Subcutaneous abdominal adipose tissue (tissue), 5 donors: Measurements from ENCODE around the gene GPATCH1.

Experiments
- H3K27ac ChIP-seq: one replicate; pipeline ENCODE4 v1.7.0; 2013; ENCODE audit warnings: low read depth, mild to moderate bottlenecking, inconsistent platforms, low read length, moderate library complexity
- H3K27me3 ChIP-seq, 5 donors: one replicate each; pipeline ENCODE4 v1.7.0; 2013; ENCODE audit warnings: low read length in 5 of 5, inconsistent platforms in 1 of 5; ENCODE audit not compliant: control insufficient read depth in 5 of 5, insufficient read depth in 4 of 5
- H3K36me3 ChIP-seq, 5 donors: one replicate each; pipeline ENCODE4 v1.7.0; 2013; ENCODE audit warnings: low read length in 5 of 5; ENCODE audit not compliant: control insufficient read depth in 5 of 5, insufficient read depth in 5 of 5
- H3K4me1 ChIP-seq, 5 donors: one replicate each; pipeline ENCODE4 v1.7.0; 2013; ENCODE audit warnings: low read length in 5 of 5, mild to moderate bottlenecking in 3 of 5, moderate library complexity in 1 of 5; ENCODE audit not compliant: control insufficient read depth in 5 of 5, insufficient read depth in 5 of 5
- H3K4me3 ChIP-seq, 5 donors: one replicate each; pipeline ENCODE4 v1.7.0; 2013; ENCODE audit warnings: low read length in 5 of 5, low read depth in 1 of 5
- H3K9ac ChIP-seq, 5 donors: one replicate each; pipeline ENCODE4 v1.7.0; 2013; ENCODE audit warnings: low read length in 5 of 5, mild to moderate bottlenecking in 4 of 5, moderate library complexity in 3 of 5
- H3K9me3 ChIP-seq, 5 donors: one replicate each; pipeline ENCODE4 v1.7.0; 2013; ENCODE audit warnings: low read length in 5 of 5; ENCODE audit not compliant: control insufficient read depth in 5 of 5
- donor health status: healthy.
- donor health status: healthy.
- donor health status: healthy.
- donor health status: healthy.
- donor health status: healthy.

Gene GPATCH1

DNA sequence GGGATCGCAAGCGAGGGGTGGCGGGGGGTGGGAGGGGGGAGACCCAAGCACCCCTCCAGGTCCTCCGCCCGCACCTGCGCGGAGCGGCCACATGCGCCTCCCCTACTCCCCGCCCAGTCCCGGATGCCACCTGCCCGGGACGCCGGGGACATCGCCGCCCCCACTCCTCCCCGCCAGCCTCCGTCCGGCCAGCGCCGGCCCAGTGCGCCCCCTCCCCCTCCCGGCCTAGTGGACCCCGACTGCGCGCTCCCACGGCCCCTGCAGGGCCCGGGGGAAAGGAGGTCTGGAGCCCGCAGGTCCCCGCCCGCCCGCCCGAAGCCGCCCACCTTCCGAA is 16.6 kb upstream of the GPATCH1 start:
- Histone ChIP-seq H3K9ac (no peak overlapping the region), H3K27me3 (peaks cover 3 to 13% (median 12%) of the 10 kb centered on the region in 5 donors), H3K4me1 (peaks cover 0 to 15% (median 11%) of the 10 kb centered on the region in 5 donors), H3K9me3 (no peaks in the 10 kb centered on the region), H3K36me3 (no peaks in the 10 kb centered on the region), H3K4me3 (peak overlapping the region in 3 of 5 donors; percentile 36 to 47 (median 42)), H3K27ac (no peak overlapping the region)

DNA sequence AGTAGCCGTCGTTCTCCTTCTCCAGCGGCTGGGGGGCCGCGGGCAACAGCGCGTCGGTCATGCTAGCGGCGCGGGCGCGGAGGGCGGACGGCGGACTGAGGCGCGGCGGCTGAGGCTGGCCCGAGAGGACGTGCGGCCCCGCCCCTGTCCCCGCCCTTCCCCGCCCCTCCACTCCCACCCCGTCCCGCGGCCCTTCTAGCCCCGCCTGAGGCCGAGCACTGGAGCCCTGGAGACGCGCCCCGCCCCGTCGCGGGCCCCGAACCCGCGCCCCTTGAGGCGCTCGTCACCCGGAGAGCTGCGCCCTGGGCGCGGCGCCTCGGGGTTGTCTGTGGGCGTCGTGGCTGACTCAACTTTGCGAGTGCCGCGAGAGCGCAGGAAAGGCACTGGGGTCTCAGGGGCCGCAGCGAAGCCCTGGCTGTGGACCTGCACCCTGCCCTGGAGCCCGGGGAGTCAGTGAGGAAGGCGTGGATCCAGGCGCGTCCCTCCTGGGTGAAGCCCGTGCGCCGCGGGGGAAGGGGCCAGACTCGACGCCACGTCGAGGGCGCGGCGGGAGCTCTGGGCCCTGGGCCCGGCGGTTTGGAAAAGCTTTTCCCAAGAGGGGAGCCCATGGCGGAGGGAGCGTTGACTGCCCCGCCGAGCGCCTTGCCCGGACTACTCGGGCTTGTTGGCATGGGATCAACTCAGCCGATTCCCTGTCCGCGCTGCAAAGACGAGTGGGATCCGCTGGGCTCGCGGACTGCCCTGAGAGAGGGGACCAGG is 16.0 kb upstream of the GPATCH1 start, which contains the start of gene RHPN2:
Gene RHPN2 (minus strand): TSS at position 97 of the 759 bp plus-strand sequence. CDS start 36 bp downstream, at position 61.
- no peaks in the 10 kb centered on the region for H3K36me3 ChIP-seq
- H3K4me3 ChIP-seq, result peak within 1 kb of the TSS in 3 of 5 donors; percentile 42 to 60 (median 50)
- H3K9ac ChIP-seq, result no peak within 1 kb of the TSS
- no peaks in the 10 kb centered on the region for H3K9me3 ChIP-seq
- H3K27ac ChIP-seq, result no peak within 1 kb of the TSS
- H3K27me3 ChIP-seq, result peaks cover 3 to 13% (median 12%) of the 10 kb centered on the region in 5 donors
- peaks cover 0 to 15% (median 11%) of the 10 kb centered on the region in 5 donors for H3K4me1 ChIP-seq

DNA sequence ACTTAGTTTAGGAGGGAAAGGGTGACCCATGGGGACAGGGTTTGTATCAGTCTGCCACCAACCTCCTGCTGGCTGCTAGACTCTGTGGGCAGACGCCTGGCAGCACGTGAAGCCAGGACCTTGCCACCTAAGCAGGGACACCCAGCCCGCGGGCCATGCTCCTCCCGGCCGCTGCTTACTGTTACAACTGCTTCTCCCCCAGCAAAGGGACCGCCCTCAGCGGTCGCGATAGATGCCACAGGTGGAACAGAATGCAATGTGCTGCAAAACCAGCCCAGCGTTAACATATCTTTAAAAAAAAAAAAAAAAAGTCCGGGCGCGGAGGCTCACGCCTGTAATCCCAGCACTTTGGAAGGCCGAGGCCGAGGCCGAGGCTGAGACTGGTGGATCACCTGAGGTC is 14.4 kb upstream of the GPATCH1 start:
- no peak overlapping the region for H3K4me3 ChIP-seq
- no peaks in the 10 kb centered on the region for H3K9me3 ChIP-seq

DNA sequence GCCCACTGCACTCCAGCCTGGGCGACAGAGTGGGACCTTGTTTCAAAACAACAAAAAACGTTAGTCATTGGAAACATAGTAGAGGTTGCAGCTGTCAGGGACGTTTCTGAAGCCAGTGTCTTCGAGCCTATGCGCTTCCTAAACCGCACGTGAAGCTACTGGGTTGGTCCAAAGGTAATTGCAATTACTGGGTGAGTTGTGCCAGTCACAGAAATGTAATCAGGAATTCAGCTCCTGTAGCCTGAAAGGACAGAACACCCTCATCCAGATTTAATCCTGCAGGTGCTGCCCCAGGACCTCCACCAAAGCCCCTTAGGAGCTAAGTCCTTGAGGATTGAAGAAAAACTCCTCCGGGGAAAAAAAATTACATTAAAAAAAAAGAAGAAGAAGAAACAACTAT is 13.9 kb upstream of the GPATCH1 start:
- no peaks in the 10 kb centered on the region for H3K9me3 ChIP-seq
- no peak overlapping the region for H3K4me3 ChIP-seq
- H3K27ac ChIP-seq, result no peak overlapping the region
- no peaks in the 10 kb centered on the region for H3K36me3 ChIP-seq
- peaks cover 0 to 15% (median 11%) of the 10 kb centered on the region in 5 donors for H3K4me1 ChIP-seq
- no peak overlapping the region for H3K9ac ChIP-seq
- H3K27me3 ChIP-seq, result peaks cover 3 to 13% (median 11%) of the 10 kb centered on the region in 5 donors

More for the DNA sequence above, 14.4 kb upstream of the GPATCH1 start:
- no peak overlapping the region for H3K9ac ChIP-seq
- no peaks in the 10 kb centered on the region for H3K36me3 ChIP-seq
- peaks cover 0 to 15% (median 11%) of the 10 kb centered on the region in 5 donors for H3K4me1 ChIP-seq
- H3K27ac ChIP-seq, result no peak overlapping the region
- H3K27me3 ChIP-seq, result peaks cover 3 to 13% (median 12%) of the 10 kb centered on the region in 5 donors

DNA sequence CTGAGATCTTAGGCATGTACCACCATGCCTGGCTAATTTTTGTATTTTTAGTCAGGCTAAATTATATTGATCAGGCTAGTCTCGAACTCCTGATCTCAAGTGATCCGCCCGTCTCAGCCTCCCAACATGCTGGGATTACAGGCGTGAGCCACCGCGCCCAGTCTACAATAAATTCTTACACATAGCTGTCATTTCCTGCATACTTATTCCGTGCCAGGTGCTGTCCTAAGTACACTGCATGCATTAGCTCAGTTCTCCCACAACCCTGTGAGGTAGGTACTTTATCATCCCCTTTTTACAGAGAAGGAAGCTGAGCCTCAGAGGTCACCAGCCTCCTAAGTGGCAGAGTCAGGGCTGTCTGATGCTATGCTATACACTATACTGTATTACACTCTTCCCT is 9.1 kb upstream of the GPATCH1 start:
- no peaks in the 10 kb centered on the region for H3K36me3 ChIP-seq
- no peaks in the 10 kb centered on the region for H3K27me3 ChIP-seq
- H3K4me1 ChIP-seq, result no peaks in the 10 kb centered on the region
- no peak overlapping the region for H3K27ac ChIP-seq
- H3K9ac ChIP-seq, result no peak overlapping the region
- H3K4me3 ChIP-seq, result no peak overlapping the region
- no peaks in the 10 kb centered on the region for H3K9me3 ChIP-seq

DNA sequence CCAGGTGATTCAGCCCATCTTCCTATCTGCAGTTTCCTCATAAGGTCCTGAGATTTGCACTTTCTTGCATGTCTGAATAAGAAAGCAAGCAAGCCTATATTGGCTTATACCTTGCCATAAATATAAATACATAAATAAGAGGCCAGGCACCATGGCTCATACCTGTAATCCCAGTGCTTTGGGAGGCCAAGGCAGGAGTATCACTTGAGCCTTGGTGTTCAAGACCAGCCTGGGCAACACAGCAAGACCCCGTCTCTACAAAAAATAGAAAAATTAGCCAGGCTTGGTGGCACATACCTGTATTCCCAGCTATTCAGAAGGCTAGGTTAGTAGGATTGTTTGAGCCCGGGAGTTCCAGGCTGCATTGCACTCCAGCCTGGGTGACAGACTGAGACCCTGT is 5.5 kb upstream of the GPATCH1 start:
- peaks cover 0 to 6% (median 3%) of the 10 kb centered on the region in 5 donors for H3K4me1 ChIP-seq
- H3K36me3 ChIP-seq, result no peaks in the 10 kb centered on the region
- H3K27me3 ChIP-seq, result no peaks in the 10 kb centered on the region
- H3K9ac ChIP-seq, result no peak overlapping the region
- no peak overlapping the region for H3K4me3 ChIP-seq
- H3K9me3 ChIP-seq, result no peaks in the 10 kb centered on the region
- no peak overlapping the region for H3K27ac ChIP-seq

DNA sequence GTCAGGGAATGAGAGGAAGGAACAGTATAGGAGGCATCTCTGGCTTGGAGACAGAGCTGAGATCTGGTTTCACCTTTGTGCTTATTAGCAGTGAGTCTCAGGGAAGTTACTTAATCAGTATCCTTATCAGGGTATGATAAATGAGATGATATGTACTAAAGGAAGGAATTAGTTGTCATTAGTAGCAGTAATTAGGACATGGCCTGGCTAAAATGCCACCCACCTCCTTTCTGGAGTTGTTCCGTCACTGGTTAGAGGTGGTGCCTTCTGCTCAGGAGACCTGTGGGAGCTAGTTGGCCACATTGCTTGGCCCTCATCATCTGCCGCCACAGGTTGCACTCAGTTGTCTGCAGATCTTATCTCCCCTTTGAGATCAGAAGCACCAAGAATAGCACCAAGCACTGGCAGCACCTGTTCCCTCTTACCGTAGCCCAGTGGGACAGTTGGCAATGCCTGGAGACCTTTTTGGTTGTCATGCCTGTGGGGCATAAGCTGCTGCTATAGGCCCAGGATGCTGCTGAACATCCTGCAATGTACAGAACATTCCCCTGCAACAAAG is 4.7 kb downstream of the GPATCH1 start:
- H3K9me3 ChIP-seq, result no peaks in the 10 kb centered on the region
- no peaks in the 10 kb centered on the region for H3K27me3 ChIP-seq
- H3K36me3 ChIP-seq, result peaks cover 5 to 29% (median 20%) of the 10 kb centered on the region in 5 donors
- H3K4me3 ChIP-seq, result no peak overlapping the region
- H3K27ac ChIP-seq, result no peak overlapping the region
- H3K9ac ChIP-seq, result no peak overlapping the region
- peaks cover 4 to 17% (median 17%) of the 10 kb centered on the region in 5 donors for H3K4me1 ChIP-seq

DNA sequence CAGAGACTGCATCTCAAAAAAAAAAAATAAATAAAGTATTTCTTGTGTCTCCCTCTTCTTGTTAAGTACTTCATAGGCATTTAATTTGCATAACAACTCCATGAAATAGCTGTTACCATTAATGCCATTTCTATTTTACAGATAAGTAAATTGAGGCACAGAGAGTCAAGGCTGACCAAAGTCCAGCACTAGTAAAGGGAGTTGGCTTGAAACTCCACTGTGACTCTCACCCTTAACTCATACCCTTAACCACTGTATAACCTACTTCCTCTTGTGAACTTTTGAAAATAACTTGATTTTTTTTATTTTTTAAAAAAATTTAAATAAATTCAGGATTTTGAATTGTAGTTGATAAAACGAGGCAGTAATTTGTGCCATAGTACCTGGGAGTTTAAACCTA is 6.0 kb downstream of the GPATCH1 start:
- Histone ChIP-seq H3K4me3 (no peak overlapping the region), H3K36me3 (peaks cover 13 to 39% (median 30%) of the 10 kb centered on the region in 5 donors), H3K27me3 (no peaks in the 10 kb centered on the region), H3K27ac (no peak overlapping the region), H3K4me1 (peaks cover 0 to 8% (median 6%) of the 10 kb centered on the region in 5 donors), H3K9ac (no peak overlapping the region), H3K9me3 (no peaks in the 10 kb centered on the region)

DNA sequence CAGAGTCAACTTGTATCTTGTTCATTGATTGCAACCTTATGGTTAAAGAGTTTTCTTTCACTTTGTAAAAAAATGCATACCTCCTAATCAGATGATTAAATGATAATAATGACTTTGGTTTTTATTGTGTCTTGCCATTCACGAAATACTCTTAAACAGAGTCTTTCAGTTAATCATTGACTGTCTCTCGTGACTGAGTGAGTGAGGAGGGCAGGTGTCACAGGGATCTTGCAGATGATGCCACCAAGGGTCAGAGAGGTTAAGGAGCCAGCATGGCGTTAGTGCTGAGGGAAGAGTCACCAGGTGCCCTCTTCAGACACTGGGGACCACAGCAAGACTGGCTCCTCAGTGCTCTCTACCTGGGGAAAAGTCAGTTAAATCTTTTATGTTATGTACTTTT is 8.0 kb downstream of the GPATCH1 start:
- no peak overlapping the region for H3K9ac ChIP-seq
- no peak overlapping the region for H3K4me3 ChIP-seq

DNA sequence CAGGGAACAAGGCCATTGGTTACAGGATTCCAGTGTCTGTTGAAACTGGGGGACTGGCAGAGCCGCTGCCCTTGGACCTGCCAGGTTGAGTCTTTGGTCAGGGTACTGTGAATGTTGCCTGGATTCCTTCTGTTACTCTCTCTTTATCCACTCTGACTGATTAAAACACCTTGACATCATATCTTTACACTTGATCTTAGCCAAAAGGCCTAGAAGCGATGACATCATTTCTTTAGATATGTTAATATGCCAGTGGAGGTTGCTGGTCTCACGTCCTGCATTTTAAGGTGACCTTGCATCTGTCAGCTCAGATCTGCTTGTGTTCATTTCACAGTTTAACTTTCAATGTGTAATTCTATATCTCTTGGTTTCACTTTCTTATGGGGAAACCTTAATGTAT is 9.2 kb downstream of the GPATCH1 start:
- no peaks in the 10 kb centered on the region for H3K9me3 ChIP-seq
- H3K27me3 ChIP-seq, result no peaks in the 10 kb centered on the region
- H3K4me1 ChIP-seq, result no peaks in the 10 kb centered on the region
- no peak overlapping the region for H3K9ac ChIP-seq
- no peak overlapping the region for H3K4me3 ChIP-seq
- no peak overlapping the region for H3K27ac ChIP-seq
- H3K36me3 ChIP-seq, result peaks cover 16 to 71% (median 55%) of the 10 kb centered on the region in 5 donors

More for the DNA sequence above, 8.0 kb downstream of the GPATCH1 start:
- no peaks in the 10 kb centered on the region for H3K9me3 ChIP-seq
- H3K36me3 ChIP-seq, result peaks cover 16 to 59% (median 45%) of the 10 kb centered on the region in 5 donors
- H3K27me3 ChIP-seq, result no peaks in the 10 kb centered on the region
- no peak overlapping the region for H3K27ac ChIP-seq
- H3K4me1 ChIP-seq, result no peaks in the 10 kb centered on the region
